A549 treated with CORT108297 at 1 μM for 4 hours (cell line): ENCODE data around the gene ARRDC2. TPM values are rescaled to one million over a fixed set of nuclear protein-coding genes. Genes with fewer than 3 reads are reported as not detected.

Experiments used
- total RNA-seq: library from RNA; stranded (reverse); fragments of 200-300 nt; extraction: Qiagen RNA extraction; gene quantifications from 5 replicates; pipeline ENCODE4 v1.2.3, GENCODE V29; 2022

Gene ARRDC2
- total RNA-seq = 22.1 to 31.5 TPM (median 29.4 TPM) in 5 replicates

DNA sequence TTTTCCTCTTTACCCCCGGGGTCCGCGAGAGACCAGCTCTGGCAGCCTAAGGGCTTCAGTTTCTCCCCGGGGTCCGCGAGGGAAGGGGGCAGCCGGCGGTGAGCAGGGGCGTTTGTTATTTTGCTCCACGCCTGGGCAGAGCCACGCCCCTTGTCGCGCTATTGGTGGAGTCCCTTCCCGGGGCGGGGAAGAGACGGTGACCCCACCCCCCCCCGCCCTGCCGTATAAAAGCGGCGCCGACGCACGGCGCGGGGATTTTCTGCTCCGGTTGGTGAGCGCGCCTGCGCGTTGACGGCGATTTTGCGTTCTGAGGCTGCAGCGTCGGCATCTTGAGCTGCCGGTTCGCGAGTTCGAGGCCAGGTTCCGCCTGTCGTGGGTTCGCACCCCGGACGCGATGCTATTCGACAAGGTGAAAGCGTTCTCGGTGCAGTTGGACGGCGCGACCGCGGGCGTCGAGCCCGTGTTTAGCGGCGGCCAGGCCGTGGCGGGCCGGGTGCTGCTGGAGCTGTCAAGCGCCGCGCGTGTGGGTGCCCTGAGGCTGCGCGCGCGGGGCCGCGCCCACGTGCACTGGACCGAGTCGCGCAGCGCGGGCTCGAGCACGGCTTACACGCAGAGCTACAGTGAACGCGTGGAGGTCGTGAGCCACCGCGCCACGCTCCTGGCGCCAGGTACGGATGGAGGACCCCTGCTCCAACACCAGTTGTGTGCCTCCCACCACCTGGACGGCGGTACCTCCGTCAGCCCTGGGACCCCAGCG, at the start of gene ARRDC2:
TSS of gene ARRDC2 (plus strand) at position 254 of the 757 bp plus-strand sequence. CDS start at position 395, 141 bp downstream.

DNA sequence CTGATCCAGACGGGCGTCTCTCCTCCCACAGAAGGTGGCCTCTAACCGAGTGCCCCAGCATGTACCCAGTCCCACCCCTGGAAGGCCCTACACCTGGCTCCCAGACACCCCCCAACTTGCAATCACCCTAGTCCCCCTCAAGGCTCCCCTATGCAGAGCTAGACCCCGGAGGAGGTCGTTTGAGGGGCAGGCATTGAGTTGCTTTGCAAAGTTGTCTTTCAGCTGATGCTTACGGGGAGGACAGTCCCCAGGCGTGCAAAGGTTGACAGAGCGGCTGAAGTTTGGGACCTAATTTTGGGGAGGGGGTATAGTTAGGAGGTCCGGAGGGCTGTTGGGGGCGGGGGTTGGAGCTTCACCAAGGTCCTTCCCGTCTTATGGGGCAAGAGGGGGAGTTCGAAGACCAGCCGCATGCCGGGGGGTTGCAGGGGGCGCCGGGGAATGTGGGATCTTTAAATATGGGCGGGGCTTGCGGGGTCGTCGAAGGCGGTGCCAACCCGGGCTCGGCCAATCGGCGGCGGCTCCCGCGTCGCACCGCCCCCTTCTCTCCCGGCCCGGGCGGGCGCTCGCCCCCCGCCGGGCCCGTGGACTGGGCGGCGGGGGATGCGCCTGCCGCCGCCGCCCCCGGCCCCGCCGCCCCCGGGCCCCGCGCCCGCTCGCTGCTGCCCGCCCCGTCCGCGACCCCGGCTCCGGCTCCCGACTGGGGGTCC, 41.3 kb upstream of the ARRDC2 start, which contains the start of gene KCNN1:
TSS of gene KCNN1 (plus strand) at position 558 of the 707 bp plus-strand sequence. CDS start 6,782 bp downstream, outside the sequence.

Other genes starting within 250 kb of the ARRDC2 start
- gene B3GNT3, start 213.0 kb upstream of the ARRDC2 start, total RNA-seq = 3.6 to 4.8 TPM (median 4.5 TPM) in 5 replicates
- gene INSL3, start 186.7 kb upstream of the ARRDC2 start, total RNA-seq = 0.30 to 0.66 TPM (median 0.39 TPM) in 5 replicates
- gene JAK3, start 160.2 kb upstream of the ARRDC2 start, total RNA-seq = 0.22 to 0.43 TPM (median 0.30 TPM) in 5 replicates
- gene RPL18A, start 148.3 kb upstream of the ARRDC2 start, total RNA-seq = 1,856 to 2,367 TPM (median 2,192 TPM) in 5 replicates
- 0.07 to 0.17 TPM (median 0.13 TPM) in 5 replicates for gene SLC5A5, start 136.2 kb upstream of the ARRDC2 start, total RNA-seq
- 93.5 to 115 TPM (median 107 TPM) in 5 replicates for gene CCDC124, start 75.2 kb upstream of the ARRDC2 start, total RNA-seq
- gene KCNN1, start 41.1 kb upstream of the ARRDC2 start, total RNA-seq = 0.35 to 1.0 TPM (median 0.69 TPM) in 5 replicates
- gene IL12RB1, start 78.8 kb downstream of the ARRDC2 start, total RNA-seq = not detected in 5 replicates
- 1.7 to 2.6 TPM (median 2.3 TPM) in 5 replicates for gene MAST3, start 89.6 kb downstream of the ARRDC2 start, total RNA-seq
- gene PIK3R2, start 145.0 kb downstream of the ARRDC2 start, total RNA-seq = 2.1 to 11.0 TPM (median 10.3 TPM) in 5 replicates
- 12.6 to 24.1 TPM (median 14.9 TPM) in 5 replicates for gene IFI30, start 165.6 kb downstream of the ARRDC2 start, total RNA-seq
- gene MPV17L2, start 185.0 kb downstream of the ARRDC2 start, total RNA-seq = 9.1 to 13.1 TPM (median 11.6 TPM) in 5 replicates
- 0.49 to 1.1 TPM (median 0.85 TPM) in 5 replicates for gene RAB3A, start 195.9 kb downstream of the ARRDC2 start, total RNA-seq
- gene PDE4C, start 218.3 kb downstream of the ARRDC2 start, total RNA-seq = 0.12 to 0.15 TPM (median 0.13 TPM) in 4 of 5 replicates, not detected in the other